CD4-positive, alpha-beta T cell treated with Interleukin-1 beta for 1 hour (primary cell): Measurements from ENCODE around the gene CAMTA1.

Experiments
- DNase-seq, 2 donors: peaks; one replicate each; pipeline ENCODE4 v3.0.0-alpha.2; 2020 to 2022

CAMTA1 gene

DNA sequence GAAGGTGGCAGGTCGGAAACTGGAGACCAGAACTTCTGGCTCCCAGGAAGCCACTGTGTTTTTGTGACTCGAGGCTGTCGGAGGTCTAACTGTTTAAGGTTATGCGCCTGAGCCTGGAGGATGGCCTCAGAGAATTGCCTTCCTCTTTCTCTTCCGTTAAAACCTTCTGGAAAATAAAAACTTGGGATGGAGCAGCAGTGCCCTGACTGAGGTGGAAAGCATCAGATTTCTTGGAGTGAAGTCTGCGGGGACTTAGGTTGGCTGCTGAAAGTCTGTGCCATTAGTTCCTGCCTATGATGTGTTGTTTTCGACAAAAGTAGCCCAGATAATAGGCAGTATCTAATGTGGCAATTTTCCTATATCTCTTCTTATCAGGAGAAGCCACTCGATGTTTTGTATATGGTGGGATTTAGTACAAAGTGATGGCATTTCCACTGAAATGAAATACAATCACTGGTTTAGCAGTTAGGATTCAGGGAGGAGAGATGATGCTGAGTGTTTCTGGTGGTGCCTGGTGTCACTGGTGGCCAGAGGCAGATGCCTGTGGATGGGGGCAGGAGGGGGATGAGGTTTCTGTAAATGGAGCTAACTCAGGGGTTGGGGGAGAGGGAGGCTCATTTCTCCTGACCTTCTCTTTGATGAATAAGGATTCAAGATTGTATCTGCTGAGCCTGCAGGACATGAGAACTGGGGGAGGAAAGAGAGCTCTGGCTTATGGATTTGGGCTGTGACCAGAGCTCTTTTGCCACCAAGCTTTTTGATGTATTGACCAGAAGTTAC is 150.8 kb downstream of the CAMTA1 start:
- DNase-seq, result no peak

- DNase-seq, result no peak
These were observed 151.8 kb downstream of the CAMTA1 start for GRCh38 chr1:6937048-6937447.

DNA sequence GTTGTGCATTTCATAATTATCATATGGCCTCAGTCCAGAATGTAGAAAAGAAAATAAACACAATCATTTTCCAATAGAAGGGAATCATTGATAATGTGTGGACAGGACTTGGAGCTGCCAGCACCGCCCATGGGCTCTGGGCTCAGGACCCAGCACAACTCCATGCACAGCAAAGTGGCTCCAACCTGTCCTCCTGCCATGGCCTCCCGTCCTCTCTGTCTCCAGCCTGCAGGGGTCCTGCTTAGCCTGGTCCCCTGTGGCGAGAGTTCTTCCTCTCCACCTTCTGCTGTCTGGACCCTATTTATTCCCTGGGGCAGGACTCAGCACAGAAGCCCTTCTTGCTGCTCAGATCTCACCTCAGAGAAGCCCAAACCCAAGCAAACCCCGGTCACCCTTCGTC is 154.1 kb downstream of the CAMTA1 start:
- no peak for DNase-seq

GRCh38 chr1:6941786-6942185 is 156.5 kb downstream of the CAMTA1 start:
- no peak for DNase-seq

GRCh38 chr1:6942990-6943389 is 157.7 kb downstream of the CAMTA1 start:
- DNase-seq, result no peak

DNA sequence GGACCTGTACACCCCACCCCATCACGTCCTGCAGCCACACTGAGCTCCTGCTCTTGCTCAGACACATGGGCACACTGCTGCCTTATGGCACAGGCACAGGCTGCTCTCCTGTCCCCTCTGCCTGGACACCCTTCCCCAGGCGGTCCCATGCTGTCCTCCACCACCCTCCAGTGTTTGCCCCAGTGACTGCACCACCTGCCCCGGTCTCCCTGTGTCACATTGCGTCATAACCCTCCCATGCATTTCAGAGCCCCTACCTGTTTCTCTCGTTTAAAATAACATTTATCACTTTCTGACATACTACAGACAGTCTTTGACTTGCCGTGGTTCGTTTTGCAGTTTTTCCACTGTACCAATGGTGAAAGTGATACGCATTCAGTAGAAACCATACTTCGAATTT is 159.2 kb downstream of the CAMTA1 start:
- DNase-seq, result no peak

DNA sequence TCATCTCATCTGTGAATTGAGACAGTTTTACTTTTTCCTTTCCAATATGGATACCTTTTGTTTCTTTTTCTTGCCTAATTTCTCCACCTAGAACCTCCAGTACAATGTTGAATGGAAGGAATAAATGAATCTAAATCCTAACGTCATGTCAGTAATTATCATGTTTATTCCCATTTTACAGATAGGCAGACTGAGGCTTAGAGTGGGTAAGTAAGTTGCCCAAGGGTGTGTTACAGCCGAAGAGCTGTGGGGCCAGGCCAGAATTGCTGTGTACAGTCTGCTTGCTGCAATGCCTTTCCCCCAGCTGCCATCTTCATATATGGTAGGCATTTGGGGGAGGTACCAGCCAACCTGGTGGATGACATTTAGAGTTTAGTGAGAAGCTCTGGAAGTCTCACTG is 162.7 kb downstream of the CAMTA1 start:
- DNase-seq, result no peak

DNA sequence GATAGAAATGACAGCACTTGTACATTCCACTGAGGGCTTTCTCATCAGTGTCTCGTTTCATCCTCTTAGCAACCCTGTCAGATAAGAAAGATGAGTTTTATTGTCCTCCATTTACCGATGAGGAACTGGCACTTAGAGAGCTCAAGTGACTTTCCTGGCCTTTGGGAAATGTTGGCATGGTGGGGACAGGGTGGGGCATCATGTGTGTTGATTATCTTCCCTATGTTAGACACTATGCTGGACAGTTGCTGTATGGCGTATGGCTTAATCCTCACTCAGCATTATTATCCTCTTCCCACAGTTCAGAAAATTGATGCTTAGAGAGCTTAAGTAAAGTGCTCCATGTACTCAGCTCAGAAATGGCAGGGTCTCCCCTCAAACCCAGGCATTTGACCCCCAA is 163.2 kb downstream of the CAMTA1 start:
- DNase-seq, result no peak

- DNase-seq, result no peak
These were observed 163.6 kb downstream of the CAMTA1 start for GRCh38 chr1:6948861-6949260.

- no peak for DNase-seq
These were observed 164.9 kb downstream of the CAMTA1 start for GRCh38 chr1:6950001-6950765.

DNA sequence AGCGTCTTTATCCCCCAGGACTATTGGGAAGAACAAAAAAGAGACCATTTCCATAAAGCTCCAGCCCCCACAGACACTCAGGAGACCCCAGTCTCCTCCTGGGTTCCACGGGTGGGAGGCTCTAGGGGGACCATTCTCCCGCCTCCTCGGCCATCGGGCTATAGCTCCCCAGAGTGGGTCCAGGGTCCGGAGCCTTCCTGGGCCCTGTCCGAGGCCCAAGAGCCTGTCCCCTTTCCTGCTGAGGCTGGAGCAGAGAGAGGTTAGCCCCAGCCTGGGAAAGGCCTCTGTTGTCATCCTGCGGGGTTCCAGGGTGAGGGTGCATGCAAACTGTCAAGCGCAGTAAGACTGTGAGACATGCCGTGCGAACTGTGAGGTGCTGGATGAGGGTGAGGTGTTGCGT is 166.3 kb downstream of the CAMTA1 start:
- no peak for DNase-seq

DNA sequence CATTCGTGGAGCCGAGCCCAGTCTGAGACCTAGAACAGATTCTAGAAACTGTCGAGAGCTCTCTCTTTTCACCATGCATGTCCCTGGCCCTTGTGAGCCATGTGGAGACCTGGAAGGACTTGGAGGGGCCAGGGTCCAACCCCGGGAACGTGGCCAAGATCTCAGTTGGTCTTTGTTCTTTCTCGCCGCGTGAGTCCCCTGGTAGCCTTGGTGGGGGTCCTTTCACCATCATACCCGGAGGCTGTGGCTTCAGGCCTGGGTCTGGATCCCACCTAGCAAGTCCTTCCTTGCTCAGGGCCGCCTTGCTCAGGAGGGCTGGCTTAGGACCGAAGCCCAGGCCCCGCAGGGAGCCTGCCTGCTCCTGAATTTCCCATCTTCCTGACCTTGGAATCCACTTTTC is 168.0 kb downstream of the CAMTA1 start:
- no peak for DNase-seq

GRCh38 chr1:6953907-6954364 is 168.7 kb downstream of the CAMTA1 start:
- no peak for DNase-seq

GRCh38 chr1:6954591-6954990 is 169.3 kb downstream of the CAMTA1 start:
- no peak for DNase-seq

GRCh38 chr1:6955357-6956094 is 170.3 kb downstream of the CAMTA1 start:
- DNase-seq, result no peak

- no peak for DNase-seq
These were observed 171.4 kb downstream of the CAMTA1 start for GRCh38 chr1:6956488-6957159.

DNA sequence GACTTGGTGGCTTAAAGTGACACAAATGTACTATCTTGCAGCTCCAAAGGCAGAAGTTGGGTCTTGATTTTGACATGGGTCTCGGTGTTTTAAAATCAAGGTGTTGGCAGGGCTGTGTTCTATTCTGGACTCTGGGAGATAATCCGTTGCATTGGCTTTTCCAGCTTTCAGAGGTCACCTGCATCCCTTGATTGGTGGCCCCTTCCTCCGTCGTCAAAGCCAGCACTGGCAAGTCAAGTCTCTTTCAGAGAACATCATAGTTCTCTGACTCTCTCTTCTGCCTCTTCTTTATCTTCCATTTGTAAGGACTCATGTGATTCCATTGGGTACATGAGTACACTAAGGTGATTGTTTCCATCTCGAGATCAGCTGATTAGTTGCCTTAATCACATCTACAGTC is 172.1 kb downstream of the CAMTA1 start:
- no peak for DNase-seq

DNA sequence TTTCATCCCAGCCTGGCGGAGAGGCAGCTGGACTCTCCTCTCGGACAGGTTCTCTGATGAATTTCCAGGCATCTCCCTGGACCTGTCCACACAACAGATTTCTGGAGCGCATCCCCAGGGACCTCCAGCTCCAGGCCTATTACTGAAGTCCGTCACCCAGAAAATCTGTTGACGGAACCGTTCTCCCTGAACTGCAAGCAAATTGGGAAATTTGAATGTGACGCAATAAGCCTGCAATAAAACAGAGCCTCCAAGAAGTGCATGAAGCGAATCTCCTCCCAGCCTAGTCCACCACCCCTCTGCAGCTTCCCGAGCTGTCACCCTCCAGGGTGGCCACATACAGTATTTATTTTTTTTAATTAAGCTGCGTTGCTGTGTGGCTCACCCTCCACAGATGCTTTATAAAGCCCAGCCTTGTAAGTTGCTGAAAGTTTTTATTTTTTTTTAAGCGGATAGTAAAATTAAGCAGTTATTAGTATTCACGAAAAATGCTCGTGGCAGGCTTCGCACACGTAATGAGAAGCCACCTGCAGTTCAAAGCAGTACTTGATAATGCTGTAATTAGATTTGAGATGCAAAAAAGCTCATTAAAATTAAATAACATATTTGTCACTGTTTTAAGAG is 173.3 kb downstream of the CAMTA1 start:
- no peak for DNase-seq

GRCh38 chr1:6959491-6959890 is 174.2 kb downstream of the CAMTA1 start:
- DNase-seq, result no peak

DNA sequence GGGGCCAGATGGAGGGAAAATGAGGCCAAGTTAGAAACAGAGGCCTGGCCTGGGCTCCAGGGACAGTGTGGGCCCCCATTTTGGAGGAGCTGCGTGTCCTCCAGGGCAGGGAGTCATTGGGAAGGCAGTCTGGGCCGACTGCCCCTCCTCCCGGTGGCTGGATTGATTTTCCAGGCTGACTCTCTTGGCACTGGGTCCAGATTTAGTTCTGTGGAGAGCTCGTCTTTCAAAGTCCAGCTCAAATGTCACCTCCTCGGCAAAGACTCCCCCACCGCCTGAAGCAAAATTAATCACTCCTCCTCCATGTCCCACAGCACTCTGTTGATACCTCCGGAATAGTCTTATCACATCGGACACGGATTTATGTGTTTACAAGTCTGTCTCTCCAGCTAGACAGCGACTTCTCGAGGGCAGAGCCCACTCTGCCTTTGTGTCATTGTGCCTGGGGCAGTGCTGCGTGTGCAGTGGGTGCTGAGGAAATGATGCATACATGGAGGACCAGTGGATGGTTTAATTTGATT is 175.1 kb downstream of the CAMTA1 start:
- no peak for DNase-seq

DNA sequence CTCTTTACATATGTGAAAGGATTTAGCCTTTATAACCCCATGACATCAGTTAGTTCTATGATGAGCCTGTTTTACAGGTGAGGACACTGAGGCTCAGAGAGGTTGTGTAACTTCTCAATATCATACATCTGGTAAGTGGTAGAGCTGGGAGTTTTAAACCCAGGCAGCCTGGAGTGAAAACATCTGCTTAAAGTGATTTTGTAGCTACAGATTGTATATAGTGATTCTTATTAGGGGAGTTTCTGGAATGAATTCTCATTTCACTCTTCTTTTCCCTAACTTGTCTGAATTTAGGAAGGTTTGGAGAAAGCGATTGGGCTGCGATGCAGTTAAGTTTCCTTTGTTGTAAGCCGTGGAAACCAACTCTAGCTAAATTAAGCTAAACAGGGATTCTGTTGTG is 175.6 kb downstream of the CAMTA1 start:
- no peak for DNase-seq

DNA sequence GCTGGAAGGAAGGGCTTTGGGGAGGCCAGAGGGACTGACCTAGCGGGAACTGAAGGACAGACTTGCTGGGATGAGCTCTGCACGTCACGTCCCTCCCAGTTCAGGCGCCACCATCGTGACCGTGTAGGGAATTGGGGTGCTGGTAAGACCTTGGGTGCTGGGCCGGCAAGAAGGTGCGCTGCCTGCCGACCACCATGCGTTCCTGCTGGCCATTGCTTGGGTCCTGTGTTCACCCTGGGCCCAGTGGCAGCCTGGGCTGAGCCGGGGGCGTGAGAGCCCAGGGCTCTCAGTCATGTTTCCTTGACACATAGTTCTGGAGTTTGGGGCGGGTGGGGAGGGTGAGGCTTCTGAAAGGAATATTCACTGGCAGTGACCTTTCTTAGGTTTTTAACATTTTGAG is 176.0 kb downstream of the CAMTA1 start:
- no peak for DNase-seq
